NOMO-1 (cell line): Measurements from ENCODE around the gene C16orf86.

Experiments used
- DNase-seq, 2 experiments: peaks; one replicate each; lab custom pipeline; 2025; ENCODE audit not compliant: unreplicated experiment in 2 of 2; lab: John Stamatoyannopoulos, UW

Gene C16orf86

GRCh38 chr16:67666559-67667452, at the start of gene C16orf86, which contains the start of gene ENKD1:
C16orf86 (plus strand) TSS chr16:67666814; CDS start chr16:67666971, 157 bp downstream.
ENKD1 (minus strand) TSS chr16:67666750; CDS start chr16:67666442, 308 bp downstream.
- peak; percentile 75 to 82 for DNase-seq

DNA sequence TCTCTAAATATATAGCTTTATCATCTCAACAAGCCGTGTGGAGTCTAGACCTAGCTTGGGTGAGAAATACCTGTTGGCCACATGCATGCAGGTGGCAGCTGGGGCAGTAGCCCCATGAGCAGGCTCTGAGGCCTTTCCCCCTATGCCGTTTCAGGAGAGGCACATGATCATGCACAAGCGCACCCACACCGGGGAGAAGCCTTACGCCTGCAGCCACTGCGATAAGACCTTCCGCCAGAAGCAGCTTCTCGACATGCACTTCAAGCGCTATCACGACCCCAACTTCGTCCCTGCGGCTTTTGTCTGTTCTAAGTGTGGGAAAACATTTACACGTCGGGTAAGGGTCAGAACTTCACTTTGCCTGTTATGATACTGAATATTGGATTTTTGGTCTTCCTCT, 38.4 kb upstream of the C16orf86 start:
- DNase-seq: no peak

- DNase-seq: no peak
These were observed 34.0 kb upstream of the C16orf86 start for GRCh38 chr16:67632415-67633172.

- DNase-seq: no peak
These were observed 29.9 kb upstream of the C16orf86 start for GRCh38 chr16:67636713-67637112.

- DNase-seq: no peak
These were observed 29.0 kb upstream of the C16orf86 start for GRCh38 chr16:67637625-67638024.

DNA sequence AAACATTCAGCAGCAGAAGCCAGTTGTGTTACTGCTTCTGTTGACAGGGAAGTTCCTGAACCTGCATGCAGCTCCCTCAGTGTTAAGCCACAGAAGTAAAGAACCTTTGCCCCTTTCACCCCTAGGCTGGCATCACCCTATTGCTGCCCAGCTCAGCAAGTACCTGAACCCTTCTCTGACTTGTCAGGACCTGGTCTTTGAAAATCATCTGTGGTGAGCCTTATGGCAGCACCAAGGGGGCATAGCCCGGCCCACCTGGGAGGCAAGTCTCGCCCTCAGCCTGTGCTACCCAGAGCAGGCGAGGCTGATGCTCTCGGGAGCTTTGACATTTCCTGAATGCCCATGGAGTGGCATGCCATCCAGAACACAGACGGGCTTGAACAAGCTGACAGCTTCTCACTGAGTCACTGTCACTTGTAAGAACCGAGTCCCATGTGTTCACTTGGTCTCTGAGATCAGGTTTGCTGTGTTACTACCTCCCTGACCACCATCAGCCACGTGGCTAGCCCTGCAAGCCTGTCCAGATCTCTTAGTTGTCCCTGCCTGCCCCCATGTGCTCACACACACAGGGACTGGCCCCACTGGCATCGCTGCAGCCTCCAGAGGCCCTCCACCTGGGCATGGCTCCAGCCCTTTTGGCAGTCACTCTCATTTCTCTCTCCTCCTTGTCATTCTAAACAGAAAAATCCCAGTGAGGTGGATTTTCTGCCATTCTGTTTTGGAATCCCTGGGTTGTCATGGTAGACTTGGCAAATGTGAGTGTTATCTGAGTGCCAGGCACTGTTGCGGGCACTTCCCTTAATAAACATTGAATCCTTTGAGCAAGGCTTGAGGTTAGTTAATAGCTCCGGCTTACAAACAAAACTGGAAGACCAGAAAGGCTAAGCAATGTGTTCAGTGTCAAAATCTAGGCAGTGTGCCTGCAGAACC, 24.6 kb upstream of the C16orf86 start:
- DNase-seq: no peak

DNA sequence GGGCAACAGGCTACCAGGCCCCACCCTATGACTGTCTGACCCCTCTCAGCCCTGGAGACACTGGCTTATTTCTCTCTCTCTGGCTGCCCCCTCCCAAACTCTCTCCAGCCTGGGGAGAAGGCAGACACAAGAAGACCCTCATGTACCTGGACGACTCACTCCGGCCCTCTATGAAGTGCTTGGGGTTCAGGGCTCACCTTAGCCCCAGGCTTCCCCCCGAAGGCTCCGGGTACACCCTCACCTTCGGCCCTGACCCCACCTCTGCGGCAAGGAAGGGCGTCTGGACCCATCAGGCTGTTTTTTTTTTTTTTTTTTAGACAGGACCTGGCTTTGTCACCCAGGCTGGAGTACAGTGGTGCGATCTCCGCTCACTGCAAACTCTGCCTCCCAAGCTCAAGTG, 22.6 kb upstream of the C16orf86 start:
- DNase-seq: no peak

DNA sequence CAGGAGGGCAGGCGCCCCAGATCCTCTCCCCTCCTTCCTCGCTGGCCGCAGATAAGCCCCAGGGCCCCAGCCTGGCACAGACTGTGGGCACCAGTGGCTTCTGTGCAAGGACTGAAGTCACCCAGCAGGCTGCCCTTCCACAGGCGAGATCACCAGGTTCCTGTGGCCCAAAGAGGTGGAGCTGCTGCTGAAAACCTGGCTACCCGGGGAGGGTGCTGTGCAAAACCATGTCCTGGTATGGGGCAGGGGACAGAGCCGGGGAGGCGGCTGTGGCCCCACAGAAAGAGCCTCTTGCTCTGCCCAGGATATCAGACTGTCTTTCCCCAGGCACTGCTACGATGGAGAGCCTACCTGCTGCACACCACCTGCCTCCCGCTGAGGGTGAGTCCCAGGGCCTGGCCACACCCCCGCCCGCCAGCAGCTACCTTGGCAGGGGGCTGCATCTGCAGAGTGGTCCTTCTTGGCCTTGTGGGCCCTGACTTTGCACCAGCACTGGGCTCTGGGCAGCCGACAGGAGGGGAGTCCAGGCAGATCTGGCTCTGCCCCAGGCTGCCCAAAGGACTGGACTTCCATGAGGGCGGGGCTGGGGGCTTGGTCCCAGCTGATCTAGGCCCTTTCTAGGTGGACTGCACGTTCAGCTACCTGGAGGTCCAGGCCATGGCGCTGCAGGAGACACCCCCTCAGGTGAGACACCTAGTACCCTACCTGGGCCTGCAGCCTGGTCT, 21.1 kb upstream of the C16orf86 start:
- DNase-seq: no peak

GRCh38 chr16:67647111-67647651, 19.4 kb upstream of the C16orf86 start:
- DNase-seq: no peak

DNA sequence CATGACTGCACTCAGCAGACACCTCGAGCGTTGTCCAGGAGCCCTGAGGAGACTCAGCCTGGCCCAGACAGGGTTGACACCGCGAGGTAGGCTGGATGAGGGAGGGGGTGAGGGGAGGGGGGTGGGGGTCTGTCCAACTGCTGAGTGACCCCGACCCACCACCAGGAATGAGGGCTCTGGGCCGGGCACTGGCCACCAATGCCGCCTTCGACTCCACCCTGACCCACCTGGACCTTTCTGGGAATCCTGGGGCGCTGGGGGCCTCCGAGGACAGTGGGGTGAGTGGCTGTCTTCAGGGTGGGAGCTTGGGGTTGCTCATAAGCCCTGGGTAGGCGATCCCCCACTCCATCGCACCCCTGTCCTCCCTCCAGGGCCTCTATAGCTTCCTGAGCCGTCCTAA, 18.9 kb upstream of the C16orf86 start:
- DNase-seq: no peak

- DNase-seq: no peak
These were observed 18.4 kb upstream of the C16orf86 start for GRCh38 chr16:67648088-67648763.

GRCh38 chr16:67648764-67649407, 17.7 kb upstream of the C16orf86 start:
- DNase-seq: no peak

GRCh38 chr16:67649494-67649931, 17.1 kb upstream of the C16orf86 start:
- no peak for DNase-seq

DNA sequence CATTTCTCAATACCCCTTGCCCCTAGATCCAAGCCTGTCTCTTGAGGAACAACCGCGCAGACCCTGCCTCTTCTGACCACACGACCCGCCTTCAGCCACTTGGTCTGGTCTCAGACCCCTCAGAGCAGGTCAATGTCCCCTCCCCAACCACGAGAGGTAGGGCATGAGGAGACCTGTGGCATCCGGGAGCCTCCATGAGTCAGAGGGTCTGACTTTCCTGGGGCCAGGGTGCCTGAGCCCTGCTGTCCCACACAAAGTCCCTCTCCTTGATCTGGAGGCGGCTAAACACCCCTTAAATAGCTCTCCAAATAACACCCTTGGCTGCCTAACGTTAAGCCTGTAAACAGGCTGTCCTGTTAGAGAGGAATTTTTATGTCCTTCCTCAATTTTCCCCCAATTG, 16.6 kb upstream of the C16orf86 start:
- no peak for DNase-seq

GRCh38 chr16:67651039-67651438, 15.6 kb upstream of the C16orf86 start:
- DNase-seq: no peak

DNA sequence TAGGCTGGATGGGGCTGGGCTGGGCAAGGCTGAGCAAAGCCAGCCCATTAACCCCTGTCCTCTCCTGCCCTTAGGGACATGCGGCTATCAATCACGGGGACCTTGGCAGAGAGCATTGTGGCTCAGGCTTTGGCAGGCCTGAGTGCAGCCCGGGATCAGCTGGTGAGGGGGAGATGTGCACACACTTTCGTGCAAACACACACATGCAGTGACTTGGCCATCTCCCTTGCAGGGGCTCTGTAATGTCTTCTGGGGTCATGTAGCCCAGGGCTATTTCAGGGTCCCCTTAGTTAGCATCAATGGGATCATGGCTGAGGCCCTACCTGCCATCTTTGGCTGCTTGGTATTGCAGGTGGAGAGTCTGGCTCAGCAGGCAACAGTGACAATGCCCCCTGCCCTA, 14.8 kb upstream of the C16orf86 start:
- DNase-seq: no peak

- no peak for DNase-seq
These were observed 14.0 kb upstream of the C16orf86 start for GRCh38 chr16:67652578-67653127.

DNA sequence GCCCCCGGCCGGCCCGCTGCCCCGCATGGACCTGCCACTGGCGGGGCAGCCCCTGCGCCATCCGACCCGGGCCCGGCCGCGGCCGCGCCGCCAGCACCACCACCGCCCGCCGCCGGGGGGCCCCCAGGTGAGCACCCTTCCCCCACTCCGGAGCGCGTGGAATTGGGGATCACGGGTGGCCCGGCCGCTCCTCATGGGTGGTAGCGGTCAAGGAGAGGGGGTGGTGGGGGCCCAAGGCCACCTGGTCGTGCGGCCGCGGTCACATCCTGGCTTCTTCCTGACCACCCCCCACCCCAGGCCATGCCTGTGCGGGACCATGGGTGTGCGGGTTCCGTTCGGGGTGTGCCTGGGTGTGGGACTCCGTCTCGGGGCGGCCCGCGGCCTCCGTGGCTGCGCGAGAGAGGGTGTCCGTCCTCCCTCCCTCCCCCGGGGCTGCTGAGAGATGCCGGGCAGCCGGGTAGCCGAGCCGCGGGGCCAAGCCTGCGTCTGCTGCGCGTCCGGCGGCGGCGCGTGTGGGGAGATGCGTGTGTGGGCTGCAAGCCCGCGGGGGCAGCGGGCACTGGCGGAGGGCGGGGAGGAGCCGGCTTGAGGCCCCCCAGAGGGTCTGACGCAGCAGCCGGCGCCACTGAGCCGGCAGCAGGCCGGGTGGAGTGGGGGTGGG, 13.4 kb upstream of the C16orf86 start:
- no peak for DNase-seq
